ENCODE measurements around the gene TOP2A. TPM values are rescaled to one million over a fixed set of nuclear protein-coding genes. Genes with fewer than 3 reads are reported as not detected.

Gene TOP2A
- total and polyA plus RNA-seq, 2 donors (not counting 1 experiment from before 2014, with no cell fraction given), result 39.2 to 41.6 TPM

DNA sequence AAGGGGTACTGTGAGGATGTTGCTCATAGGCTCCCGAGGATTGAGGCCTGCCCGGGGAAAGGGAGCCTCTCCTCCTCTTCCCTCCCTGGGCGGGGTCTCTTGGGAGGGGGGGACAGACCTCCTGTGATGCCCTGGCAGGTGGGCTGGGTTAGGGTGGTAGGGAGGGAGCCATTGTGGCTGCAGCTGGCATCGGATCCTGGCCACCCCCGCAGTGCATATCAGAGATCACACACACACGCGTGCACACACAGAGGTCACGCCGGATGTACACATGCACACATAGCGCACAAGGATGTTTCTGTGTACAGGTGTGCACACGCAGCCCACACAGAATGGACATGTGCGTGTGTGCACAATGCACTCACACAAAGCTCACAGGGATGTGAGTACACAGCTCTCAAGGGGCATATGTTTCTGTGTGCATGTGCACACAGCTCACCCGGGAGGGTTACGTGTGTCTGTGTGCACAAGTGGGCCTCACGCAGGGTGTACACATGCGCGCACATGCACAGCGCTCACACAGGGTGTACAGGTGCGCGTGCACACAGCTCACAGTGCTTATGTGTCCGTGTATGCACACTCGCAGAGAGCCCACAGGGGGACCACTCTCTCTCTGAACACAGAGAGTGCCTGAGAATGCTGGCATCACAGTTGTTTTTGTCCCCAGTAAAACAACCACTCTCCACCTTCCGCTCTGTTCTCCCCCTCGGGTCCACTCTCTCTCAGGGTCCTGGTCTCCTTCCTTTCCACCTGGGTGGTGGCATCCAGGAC lies 55.6 kb downstream of the TOP2A start:
- no peak for DNase-seq (ENCODE audit: low read depth in 2 of 2)
- Histone ChIP-seq H3K9me3 (ENCODE audit: control insufficient read depth, insufficient read depth, low read depth, low read length) (no peaks in the 10 kb centered on the region), H3K36me3 (ENCODE audit: control insufficient read depth, insufficient read depth, low read length) (no peaks in the 10 kb centered on the region), H3K4me1 (ENCODE audit: control insufficient read depth, extremely low read depth, insufficient read depth, low read length) (peaks cover 7% of the 10 kb centered on the region), H3K79me2 (ENCODE audit: control insufficient read depth, insufficient read depth, low read length) (no peaks in the 10 kb centered on the region), H3K4me2 (ENCODE audit: extremely low read depth, insufficient read depth, low read length) (peak overlapping the region; percentile 93), H3K27me3 (ENCODE audit: control insufficient read depth, insufficient read depth, low read length) (no peaks in the 10 kb centered on the region), H2AFZ (ENCODE audit: low read length) (no peak overlapping the region), H3K4me3 (replicated peaks in 1 of 4; ENCODE audit: control extremely low read depth in 1 of 4, insufficient read depth in 1 of 4, low read depth in 3 of 4, low read length in 4 of 4) (peak overlapping the region; percentile 19 to 59 (median 40)), H4K20me1 (ENCODE audit: control insufficient read depth, extremely low read depth, insufficient read depth, low read length) (no peaks in the 10 kb centered on the region), H3K27ac (ENCODE audit: insufficient read depth, low read length) (no peak overlapping the region), H3K9ac (ENCODE audit: insufficient read depth, low read length) (peak overlapping the region; percentile 55)
- TF ChIP-seq, protein P1, sequence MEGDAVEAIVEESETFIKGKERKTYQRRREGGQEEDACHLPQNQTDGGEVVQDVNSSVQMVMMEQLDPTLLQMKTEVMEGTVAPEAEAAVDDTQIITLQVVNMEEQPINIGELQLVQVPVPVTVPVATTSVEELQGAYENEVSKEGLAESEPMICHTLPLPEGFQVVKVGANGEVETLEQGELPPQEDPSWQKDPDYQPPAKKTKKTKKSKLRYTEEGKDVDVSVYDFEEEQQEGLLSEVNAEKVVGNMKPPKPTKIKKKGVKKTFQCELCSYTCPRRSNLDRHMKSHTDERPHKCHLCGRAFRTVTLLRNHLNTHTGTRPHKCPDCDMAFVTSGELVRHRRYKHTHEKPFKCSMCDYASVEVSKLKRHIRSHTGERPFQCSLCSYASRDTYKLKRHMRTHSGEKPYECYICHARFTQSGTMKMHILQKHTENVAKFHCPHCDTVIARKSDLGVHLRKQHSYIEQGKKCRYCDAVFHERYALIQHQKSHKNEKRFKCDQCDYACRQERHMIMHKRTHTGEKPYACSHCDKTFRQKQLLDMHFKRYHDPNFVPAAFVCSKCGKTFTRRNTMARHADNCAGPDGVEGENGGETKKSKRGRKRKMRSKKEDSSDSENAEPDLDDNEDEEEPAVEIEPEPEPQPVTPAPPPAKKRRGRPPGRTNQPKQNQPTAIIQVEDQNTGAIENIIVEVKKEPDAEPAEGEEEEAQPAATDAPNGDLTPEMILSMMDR (conservative IDR thresholded peaks at IDR 0.05 in 1 of 2, IDR thresholded peaks at IDR 0.05 in 1 of 2; ENCODE audit: low read depth in 1 of 2, low read length in 2 of 2), result no peak
- no peak for TF ChIP-seq EZH2 (IDR thresholded peaks at IDR 0.05; ENCODE audit: low read length, missing control alignments)

- Histone ChIP-seq H3K36me3 (ENCODE audit: control insufficient read depth, insufficient read depth, low read length) (peaks cover 1% of the 10 kb centered on the region), H4K20me1 (ENCODE audit: control insufficient read depth, extremely low read depth, insufficient read depth, low read length) (no peaks in the 10 kb centered on the region), H3K4me3 (replicated peaks in 1 of 4; ENCODE audit: control extremely low read depth in 1 of 4, insufficient read depth in 1 of 4, low read depth in 3 of 4, low read length in 4 of 4) (no peak overlapping the region), H3K9me3 (ENCODE audit: control insufficient read depth, insufficient read depth, low read depth, low read length) (no peaks in the 10 kb centered on the region), H2AFZ (ENCODE audit: low read length) (no peak overlapping the region), H3K27ac (ENCODE audit: insufficient read depth, low read length) (no peak overlapping the region), H3K4me1 (ENCODE audit: control insufficient read depth, extremely low read depth, insufficient read depth, low read length) (peaks cover 7% of the 10 kb centered on the region), H3K4me2 (ENCODE audit: extremely low read depth, insufficient read depth, low read length) (no peak overlapping the region), H3K27me3 (ENCODE audit: control insufficient read depth, insufficient read depth, low read length) (no peaks in the 10 kb centered on the region), H3K79me2 (ENCODE audit: control insufficient read depth, insufficient read depth, low read length) (no peaks in the 10 kb centered on the region), H3K9ac (ENCODE audit: insufficient read depth, low read length) (no peak overlapping the region)
- TF ChIP-seq, protein P1 (conservative IDR thresholded peaks at IDR 0.05 in 1 of 2, IDR thresholded peaks at IDR 0.05 in 1 of 2; ENCODE audit: low read depth in 1 of 2, low read length in 2 of 2), result no peak
- TF ChIP-seq EZH2 (IDR thresholded peaks at IDR 0.05; ENCODE audit: low read length, missing control alignments), result no peak
- no peak for DNase-seq (ENCODE audit: low read depth in 2 of 2)
Measured at GRCh38 chr17:40361063-40361924, 56.4 kb downstream of the TOP2A start.

DNA sequence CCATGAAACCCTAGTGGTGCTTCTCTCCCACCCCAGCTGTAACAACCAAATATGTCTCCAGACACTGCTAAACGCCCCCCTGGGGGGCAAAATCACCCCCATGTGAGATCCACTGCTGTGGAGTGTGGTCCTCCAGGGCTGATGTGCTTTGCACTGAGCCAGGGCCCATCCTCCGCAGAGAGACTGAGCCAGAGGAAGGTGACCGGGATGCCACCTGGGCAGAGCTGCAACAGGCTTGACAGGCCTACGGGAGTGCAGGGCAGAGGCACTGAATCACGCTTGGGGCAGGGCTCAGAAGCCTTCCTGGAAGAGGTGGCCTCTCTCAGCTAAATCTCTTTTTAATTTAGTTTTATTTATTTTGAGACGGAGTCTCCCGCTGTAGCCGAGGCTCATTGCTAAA lies 57.6 kb downstream of the TOP2A start:
- no peaks in the 10 kb centered on the region for H3K79me2 ChIP-seq (ENCODE audit: control insufficient read depth, insufficient read depth, low read length)
- TF ChIP-seq, protein P1 (conservative IDR thresholded peaks at IDR 0.05 in 1 of 2, IDR thresholded peaks at IDR 0.05 in 1 of 2; ENCODE audit: low read depth in 1 of 2, low read length in 2 of 2), result no peak
- TF ChIP-seq EZH2 (IDR thresholded peaks at IDR 0.05; ENCODE audit: low read length, missing control alignments), result no peak
- H3K9ac ChIP-seq (ENCODE audit: insufficient read depth, low read length), result no peak overlapping the region
- no peak for DNase-seq (ENCODE audit: low read depth in 2 of 2)
- peaks cover 9% of the 10 kb centered on the region for H3K36me3 ChIP-seq (ENCODE audit: control insufficient read depth, insufficient read depth, low read length)
- H3K27ac ChIP-seq (ENCODE audit: insufficient read depth, low read length), result no peak overlapping the region
- H3K4me2 ChIP-seq (ENCODE audit: extremely low read depth, insufficient read depth, low read length), result no peak overlapping the region
- no peaks in the 10 kb centered on the region for H3K9me3 ChIP-seq (ENCODE audit: control insufficient read depth, insufficient read depth, low read depth, low read length)
- no peaks in the 10 kb centered on the region for H3K27me3 ChIP-seq (ENCODE audit: control insufficient read depth, insufficient read depth, low read length)
- H2AFZ ChIP-seq (ENCODE audit: low read length), result no peak overlapping the region
- no peak overlapping the region for H3K4me3 ChIP-seq (replicated peaks in 1 of 4; ENCODE audit: control extremely low read depth in 1 of 4, insufficient read depth in 1 of 4, low read depth in 3 of 4, low read length in 4 of 4)
- no peaks in the 10 kb centered on the region for H4K20me1 ChIP-seq (ENCODE audit: control insufficient read depth, extremely low read depth, insufficient read depth, low read length)
- H3K4me1 ChIP-seq (ENCODE audit: control insufficient read depth, extremely low read depth, insufficient read depth, low read length), result peaks cover 12% of the 10 kb centered on the region
